ENCODE data around the gene LAMA4.

The LAMA4 gene

GRCh38 chr6:112169541-112169940 lies 84.8 kb downstream of the LAMA4 start:
- no peak for DNase-seq
- H2BK12ac ChIP-seq (ENCODE audit: low read length), result no peak overlapping the region

DNA sequence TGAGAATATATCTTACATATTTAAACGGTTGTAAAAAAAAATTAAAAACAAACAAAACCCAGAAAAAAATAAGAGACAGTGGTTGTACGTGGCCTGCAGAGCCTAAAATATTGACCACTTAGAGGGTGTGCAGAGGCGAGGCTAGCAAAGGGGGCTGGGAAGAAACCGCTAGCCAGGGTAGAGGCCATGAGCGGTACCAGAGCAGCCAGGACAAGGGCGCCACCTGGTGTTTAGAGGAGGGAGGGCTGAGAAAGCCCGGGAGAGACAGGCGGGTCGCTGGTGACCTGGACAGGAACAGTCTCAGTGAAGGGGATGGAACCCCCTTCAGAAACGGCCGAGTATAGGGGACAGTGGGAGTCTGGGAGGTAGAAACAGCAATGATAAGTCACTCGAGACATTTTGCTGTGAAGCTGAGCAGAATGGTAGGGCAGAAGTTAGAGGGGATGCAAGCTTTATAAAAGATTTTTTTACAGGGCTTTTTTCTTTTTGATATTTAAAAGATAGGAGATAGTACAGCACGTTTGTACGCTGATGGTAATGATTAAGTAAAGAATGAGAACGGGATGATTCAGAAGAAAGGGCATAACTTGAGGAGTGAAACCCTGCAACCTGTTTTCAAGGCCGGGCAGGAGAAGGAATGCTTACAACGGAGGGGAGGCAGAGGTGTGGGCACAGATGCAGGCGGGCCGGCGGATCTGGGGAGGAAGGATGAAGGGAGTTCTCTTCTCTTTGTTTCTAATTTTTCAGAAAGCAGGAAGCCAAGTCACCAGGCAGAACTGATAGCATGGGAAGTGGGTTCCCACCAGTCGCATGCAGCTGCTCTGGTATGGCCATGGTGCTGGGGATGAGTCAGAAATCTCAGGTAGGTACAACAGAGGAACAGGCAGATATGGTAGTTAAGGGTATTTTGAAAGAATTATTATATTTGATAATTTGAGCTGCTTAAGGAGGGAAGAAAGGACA lies 90.8 kb downstream of the LAMA4 start:
- no peak overlapping the region for H4K8ac ChIP-seq (ENCODE audit: low read depth, low read length)
- no peak overlapping the region for H2AK5ac ChIP-seq (ENCODE audit: low read length)
- no peaks in the 10 kb centered on the region for H3K4me1 ChIP-seq (ENCODE audit: control insufficient read depth in 1 of 2, insufficient read depth in 2 of 2, low read length in 2 of 2)
- H2AFZ ChIP-seq (ENCODE audit: insufficient read depth, low read length, poor library complexity), result no peak overlapping the region
- WGBS (ENCODE audit: extremely low coverage, insufficient coverage, insufficient read length), result no CpG with 5 or more reads among the region's 21 CpGs
- H3K9ac ChIP-seq (ENCODE audit: low read length), result no peak overlapping the region
- H3K4me3 ChIP-seq (ENCODE audit: low read depth, low read length), result no peak overlapping the region
- H4K91ac ChIP-seq (ENCODE audit: low read depth, low read length), result no peak overlapping the region
- peak; percentile 52 to 82 for DNase-seq
- H3K79me2 ChIP-seq (ENCODE audit: control insufficient read depth, insufficient read depth, low read length, poor library complexity), result no peaks in the 10 kb centered on the region
- no peak overlapping the region for H2BK120ac ChIP-seq (ENCODE audit: insufficient read depth, low read length, poor library complexity)
- H3K4me2 ChIP-seq (ENCODE audit: low read length), result no peak overlapping the region
- no peak overlapping the region for H3K14ac ChIP-seq (ENCODE audit: low read length)
- no peaks in the 10 kb centered on the region for H3K9me3 ChIP-seq (ENCODE audit: insufficient read depth, low read depth, low read length)
- H4K12ac ChIP-seq (ENCODE audit: low read depth, low read length), result no peak overlapping the region
- H3K27ac ChIP-seq (ENCODE audit: low read depth, low read length), result no peak overlapping the region
- H3K79me1 ChIP-seq (ENCODE audit: low read length), result no peaks in the 10 kb centered on the region
- no peak overlapping the region for H3K4ac ChIP-seq (ENCODE audit: low read depth, low read length)
- no peak overlapping the region for H3K23ac ChIP-seq (ENCODE audit: low read length)
- H2BK5ac ChIP-seq (ENCODE audit: low read depth, low read length, poor library complexity), result no peak overlapping the region
- H3K36me3 ChIP-seq (ENCODE audit: control insufficient read depth in 1 of 2, insufficient read depth in 2 of 2, low read length in 2 of 2), result no peaks in the 10 kb centered on the region
- no peak overlapping the region for H3K18ac ChIP-seq (ENCODE audit: low read length)
- H2BK12ac ChIP-seq (ENCODE audit: low read length), result no peak overlapping the region
- H3K27me3 ChIP-seq (ENCODE audit: insufficient read depth, low read length), result no peaks in the 10 kb centered on the region

More at GRCh38 chr6:112169541-112169940, 84.8 kb downstream of the LAMA4 start:
- Histone ChIP-seq H3K4me2 (ENCODE audit: low read length) (no peak overlapping the region), H3K4me1 (ENCODE audit: control insufficient read depth in 1 of 2, insufficient read depth in 2 of 2, low read length in 2 of 2) (no peaks in the 10 kb centered on the region), H4K8ac (ENCODE audit: low read depth, low read length) (no peak overlapping the region), H3K14ac (ENCODE audit: low read length) (no peak overlapping the region), H2BK120ac (ENCODE audit: insufficient read depth, low read length, poor library complexity) (no peak overlapping the region), H3K27ac (ENCODE audit: low read depth, low read length) (no peak overlapping the region), H2AFZ (ENCODE audit: insufficient read depth, low read length, poor library complexity) (no peak overlapping the region), H3K23ac (ENCODE audit: low read length) (no peak overlapping the region), H3K27me3 (ENCODE audit: insufficient read depth, low read length) (no peaks in the 10 kb centered on the region), H3K18ac (ENCODE audit: low read length) (no peak overlapping the region), H4K91ac (ENCODE audit: low read depth, low read length) (no peak overlapping the region), H3K79me1 (ENCODE audit: low read length) (no peaks in the 10 kb centered on the region), H3K36me3 (ENCODE audit: control insufficient read depth in 1 of 2, insufficient read depth in 2 of 2, low read length in 2 of 2) (no peaks in the 10 kb centered on the region), H3K79me2 (ENCODE audit: control insufficient read depth, insufficient read depth, low read length, poor library complexity) (no peaks in the 10 kb centered on the region), H2BK5ac (ENCODE audit: low read depth, low read length, poor library complexity) (no peak overlapping the region), H3K9ac (ENCODE audit: low read length) (no peak overlapping the region), H3K4ac (ENCODE audit: low read depth, low read length) (no peak overlapping the region), H2AK5ac (ENCODE audit: low read length) (no peak overlapping the region), H4K12ac (ENCODE audit: low read depth, low read length) (no peak overlapping the region), H3K9me3 (ENCODE audit: insufficient read depth, low read depth, low read length) (no peaks in the 10 kb centered on the region), H3K4me3 (ENCODE audit: low read depth, low read length) (no peak overlapping the region)
- WGBS (ENCODE audit: extremely low coverage, insufficient coverage, insufficient read length), result no CpG with 5 or more reads among the region's 1 CpG

DNA sequence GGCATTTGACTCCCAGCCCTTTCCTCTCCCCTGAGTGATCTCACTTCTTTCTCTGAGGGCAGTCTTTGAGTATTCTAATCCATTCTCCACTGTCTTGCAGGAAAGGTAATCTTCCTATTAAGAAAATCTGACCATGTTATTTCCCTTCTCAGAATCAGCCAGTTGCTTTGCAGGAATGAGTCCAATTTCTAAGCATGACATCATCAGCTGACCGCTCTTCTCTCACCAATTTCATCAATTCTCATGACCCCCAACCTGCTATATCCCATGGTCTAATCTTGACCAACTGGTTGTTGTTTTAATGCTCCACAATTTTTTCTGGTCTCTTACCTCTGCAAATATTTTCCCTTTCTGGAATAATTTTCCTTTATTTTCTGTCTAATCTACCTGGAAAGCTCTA lies 93.6 kb downstream of the LAMA4 start:
- no peaks in the 10 kb centered on the region for H3K36me3 ChIP-seq (ENCODE audit: control insufficient read depth in 1 of 2, insufficient read depth in 2 of 2, low read length in 2 of 2)
- no peak overlapping the region for H3K4ac ChIP-seq (ENCODE audit: low read depth, low read length)
- no peak overlapping the region for H3K27ac ChIP-seq (ENCODE audit: low read depth, low read length)
- H4K8ac ChIP-seq (ENCODE audit: low read depth, low read length), result no peak overlapping the region
- no peak overlapping the region for H2BK120ac ChIP-seq (ENCODE audit: insufficient read depth, low read length, poor library complexity)
- H3K4me2 ChIP-seq (ENCODE audit: low read length), result no peak overlapping the region
- H3K9me3 ChIP-seq (ENCODE audit: insufficient read depth, low read depth, low read length), result no peaks in the 10 kb centered on the region
- peaks cover 0 to 2% of the 10 kb centered on the region in 2 experiments for H3K4me1 ChIP-seq (ENCODE audit: control insufficient read depth in 1 of 2, insufficient read depth in 2 of 2, low read length in 2 of 2)
- no peak overlapping the region for H2BK5ac ChIP-seq (ENCODE audit: low read depth, low read length, poor library complexity)
- no peak for DNase-seq
- H3K23ac ChIP-seq (ENCODE audit: low read length), result no peak overlapping the region
- H3K14ac ChIP-seq (ENCODE audit: low read length), result no peak overlapping the region
- H3K79me2 ChIP-seq (ENCODE audit: control insufficient read depth, insufficient read depth, low read length, poor library complexity), result no peaks in the 10 kb centered on the region
- H3K4me3 ChIP-seq (ENCODE audit: low read depth, low read length), result no peak overlapping the region
- H2AK5ac ChIP-seq (ENCODE audit: low read length), result no peak overlapping the region
- H4K12ac ChIP-seq (ENCODE audit: low read depth, low read length), result no peak overlapping the region
- WGBS (ENCODE audit: extremely low coverage, insufficient coverage, insufficient read length), result no CpG with 5 or more reads among the region's 1 CpG
- H4K91ac ChIP-seq (ENCODE audit: low read depth, low read length), result no peak overlapping the region
- H3K18ac ChIP-seq (ENCODE audit: low read length), result no peak overlapping the region
- no peaks in the 10 kb centered on the region for H3K79me1 ChIP-seq (ENCODE audit: low read length)
- H2AFZ ChIP-seq (ENCODE audit: insufficient read depth, low read length, poor library complexity), result no peak overlapping the region
- no peak overlapping the region for H3K9ac ChIP-seq (ENCODE audit: low read length)
- no peaks in the 10 kb centered on the region for H3K27me3 ChIP-seq (ENCODE audit: insufficient read depth, low read length)
- H2BK12ac ChIP-seq (ENCODE audit: low read length), result no peak overlapping the region

GRCh38 chr6:112156668-112157067 lies 97.7 kb downstream of the LAMA4 start:
- no peak overlapping the region for H2AFZ ChIP-seq (ENCODE audit: insufficient read depth, low read length, poor library complexity)
- no peaks in the 10 kb centered on the region for H3K79me2 ChIP-seq (ENCODE audit: control insufficient read depth, insufficient read depth, low read length, poor library complexity)
- no peak overlapping the region for H3K14ac ChIP-seq (ENCODE audit: low read length)
- H3K4ac ChIP-seq (ENCODE audit: low read depth, low read length), result no peak overlapping the region
- no peak overlapping the region for H3K4me3 ChIP-seq (ENCODE audit: low read depth, low read length)
- no peak overlapping the region for H4K91ac ChIP-seq (ENCODE audit: low read depth, low read length)
- H3K36me3 ChIP-seq (ENCODE audit: control insufficient read depth in 1 of 2, insufficient read depth in 2 of 2, low read length in 2 of 2), result no peaks in the 10 kb centered on the region
- no peak overlapping the region for H3K4me2 ChIP-seq (ENCODE audit: low read length)
- no peak overlapping the region for H2BK120ac ChIP-seq (ENCODE audit: insufficient read depth, low read length, poor library complexity)
- H2BK12ac ChIP-seq (ENCODE audit: low read length), result no peak overlapping the region
- no peaks in the 10 kb centered on the region for H3K27me3 ChIP-seq (ENCODE audit: insufficient read depth, low read length)
- H3K9me3 ChIP-seq (ENCODE audit: insufficient read depth, low read depth, low read length), result no peaks in the 10 kb centered on the region
- H3K18ac ChIP-seq (ENCODE audit: low read length), result no peak overlapping the region
- no peak overlapping the region for H3K9ac ChIP-seq (ENCODE audit: low read length)
- H4K8ac ChIP-seq (ENCODE audit: low read depth, low read length), result no peak overlapping the region
- WGBS (ENCODE audit: extremely low coverage, insufficient coverage, insufficient read length), result no CpG with 5 or more reads among the region's 4 CpGs
- no peak overlapping the region for H3K23ac ChIP-seq (ENCODE audit: low read length)
- no peaks in the 10 kb centered on the region for H3K79me1 ChIP-seq (ENCODE audit: low read length)
- no peak overlapping the region for H4K12ac ChIP-seq (ENCODE audit: low read depth, low read length)
- H2BK5ac ChIP-seq (ENCODE audit: low read depth, low read length, poor library complexity), result no peak overlapping the region
- no peak overlapping the region for H3K27ac ChIP-seq (ENCODE audit: low read depth, low read length)
- DNase-seq, result no peak
- H3K4me1 ChIP-seq (ENCODE audit: control insufficient read depth in 1 of 2, insufficient read depth in 2 of 2, low read length in 2 of 2), result peaks cover 0 to 2% of the 10 kb centered on the region in 2 experiments
- H2AK5ac ChIP-seq (ENCODE audit: low read length), result no peak overlapping the region
